Lung microvascular endothelial cell (primary cell): ENCODE results near the gene CPZ. TPM values are rescaled to one million over a fixed set of nuclear protein-coding genes. Genes with fewer than 3 reads are reported as not detected.
A peak's percentile ranks its signal among the peaks of the same experiment; 100 is the strongest.

Experiments
- DNase-seq, 2 donors: peaks; one replicate each; pipeline versions ENCODE4 v3.0.0 to v3.0.0-alpha.2; 2010; ENCODE audit warnings: low read depth in 2 of 2
- total RNA-seq: library from RNA; depleted of rRNA; stranded (reverse); fragments of >200 nt; gene quantifications from 2 replicates; pipeline ENCODE4 v1.2.1, GENCODE V29; 2014

CPZ gene
- total RNA-seq, result not detected in 2 replicates

DNA sequence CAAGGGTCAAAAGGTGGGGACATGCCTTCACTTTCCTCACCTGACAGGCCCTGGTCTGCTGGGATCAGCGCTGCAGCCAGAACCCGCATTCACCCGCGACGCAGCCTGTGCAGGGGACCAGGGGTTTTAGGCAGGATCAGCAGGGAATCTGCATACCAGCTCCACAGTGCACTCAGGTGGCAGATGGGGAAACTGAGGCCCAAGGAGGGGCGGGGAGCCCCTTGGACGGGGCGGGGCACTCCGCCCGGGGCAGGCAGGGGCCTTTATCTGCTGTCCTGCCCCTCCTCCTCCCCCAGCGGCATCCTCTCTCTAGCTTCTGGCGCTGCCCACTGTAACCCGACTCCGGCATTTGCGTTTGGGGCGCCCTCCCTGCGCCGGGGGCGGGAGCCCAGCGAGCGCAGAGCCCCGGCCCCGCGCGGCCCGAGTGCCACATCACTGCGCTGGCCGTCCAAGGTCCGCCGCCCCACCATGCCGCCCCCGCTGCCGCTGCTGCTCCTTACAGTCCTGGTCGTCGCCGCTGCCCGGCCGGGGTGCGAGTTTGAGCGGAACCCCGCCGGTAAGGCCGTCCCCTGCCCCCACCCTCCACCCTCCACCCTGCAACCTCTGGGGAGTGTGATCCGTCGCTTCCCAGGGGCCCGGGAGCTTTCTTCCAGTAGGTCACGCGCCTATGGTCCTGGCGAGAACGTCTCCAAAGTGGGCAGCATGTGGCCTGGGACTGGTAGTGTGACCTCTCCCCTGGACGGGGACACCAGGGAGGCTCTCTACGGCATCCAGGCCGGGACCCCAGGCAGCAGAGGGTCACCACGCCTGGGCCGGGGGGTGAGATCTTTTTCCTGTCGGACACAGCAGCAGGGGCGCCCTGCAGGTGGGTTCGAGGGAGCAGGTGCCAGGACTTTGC is at the start of gene CPZ:
Gene CPZ, plus strand, starts transcription at position 400 of the 898 bp plus-strand sequence. Its CDS starts 69 bp downstream, at position 469.
- DNase-seq, result no peak

DNA sequence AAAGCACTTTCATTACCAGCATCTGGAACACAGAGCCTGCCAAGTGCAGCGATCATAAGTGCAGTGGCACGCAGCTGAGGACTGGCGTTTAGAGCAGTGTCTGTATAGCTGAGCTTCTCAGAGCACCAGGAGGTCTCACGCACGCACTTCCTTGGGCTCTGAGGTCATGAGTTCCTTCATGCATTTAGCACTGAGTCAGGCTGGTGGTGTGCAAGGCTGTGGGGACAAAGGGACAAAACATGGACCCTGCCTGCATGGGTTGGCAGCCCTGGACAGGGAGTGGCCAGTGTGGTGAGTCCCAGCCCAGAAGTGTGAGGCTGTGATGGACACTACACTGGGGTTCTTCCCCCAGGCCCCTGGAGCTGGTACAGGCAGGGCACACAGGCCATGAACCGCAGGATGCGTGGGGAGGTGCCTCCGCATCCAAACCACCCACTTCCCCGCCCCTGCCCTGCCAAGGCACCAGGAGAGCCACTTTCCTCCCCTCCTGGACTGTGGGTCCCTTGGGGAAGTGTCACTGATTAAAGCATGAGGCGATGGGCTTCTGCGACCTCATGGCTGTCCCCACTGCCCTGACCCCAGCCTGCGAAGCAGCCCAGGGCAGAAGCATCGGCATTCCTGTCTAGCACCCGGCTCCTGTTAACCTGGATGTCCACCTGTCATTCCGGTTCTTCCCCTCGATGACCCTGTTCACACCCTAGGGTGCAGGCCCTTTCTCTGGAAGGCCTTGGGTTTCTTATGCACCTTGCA is 49.6 kb upstream of the CPZ start:
- DNase-seq, result no peak

DNA sequence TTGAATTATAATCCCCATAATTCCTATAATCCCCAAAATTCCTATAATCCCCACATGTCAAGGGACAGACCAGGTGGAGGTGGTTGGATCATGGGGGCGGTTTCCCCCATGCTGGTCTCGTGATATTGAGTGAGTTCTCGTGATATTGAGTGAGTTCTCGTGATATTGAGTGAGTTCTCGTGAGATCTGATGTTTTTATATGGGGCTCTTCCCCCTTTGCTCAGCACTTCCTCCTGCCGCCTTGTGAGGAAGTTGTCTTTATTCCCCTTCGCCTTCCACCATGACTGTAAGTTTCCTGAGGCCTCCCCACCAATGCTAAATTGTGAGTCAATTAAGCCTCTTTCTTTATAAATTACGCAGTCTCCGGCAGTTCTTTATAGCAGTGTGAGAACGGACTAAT is 48.9 kb upstream of the CPZ start:
- DNase-seq, result no peak

DNA sequence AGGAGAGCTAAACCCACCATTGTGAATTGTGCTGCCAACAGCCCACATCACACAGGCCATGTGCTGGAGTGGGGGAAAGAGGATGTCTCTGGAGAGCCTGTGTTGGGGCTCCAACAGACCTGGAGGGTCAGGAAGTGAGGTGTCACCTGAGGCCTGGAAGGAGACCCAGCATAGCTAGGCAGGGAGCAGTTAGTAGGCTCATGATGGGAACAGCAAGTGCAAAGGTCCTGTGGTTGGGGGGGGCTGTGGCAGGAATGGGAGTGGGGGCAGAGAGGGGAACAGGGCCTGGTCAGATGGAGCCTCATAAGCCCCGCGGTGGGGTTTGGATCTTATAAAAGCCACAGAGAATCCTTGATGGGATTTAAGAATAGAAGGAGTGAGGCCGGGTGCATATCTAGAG is 48.3 kb upstream of the CPZ start:
- DNase-seq, result no peak

DNA sequence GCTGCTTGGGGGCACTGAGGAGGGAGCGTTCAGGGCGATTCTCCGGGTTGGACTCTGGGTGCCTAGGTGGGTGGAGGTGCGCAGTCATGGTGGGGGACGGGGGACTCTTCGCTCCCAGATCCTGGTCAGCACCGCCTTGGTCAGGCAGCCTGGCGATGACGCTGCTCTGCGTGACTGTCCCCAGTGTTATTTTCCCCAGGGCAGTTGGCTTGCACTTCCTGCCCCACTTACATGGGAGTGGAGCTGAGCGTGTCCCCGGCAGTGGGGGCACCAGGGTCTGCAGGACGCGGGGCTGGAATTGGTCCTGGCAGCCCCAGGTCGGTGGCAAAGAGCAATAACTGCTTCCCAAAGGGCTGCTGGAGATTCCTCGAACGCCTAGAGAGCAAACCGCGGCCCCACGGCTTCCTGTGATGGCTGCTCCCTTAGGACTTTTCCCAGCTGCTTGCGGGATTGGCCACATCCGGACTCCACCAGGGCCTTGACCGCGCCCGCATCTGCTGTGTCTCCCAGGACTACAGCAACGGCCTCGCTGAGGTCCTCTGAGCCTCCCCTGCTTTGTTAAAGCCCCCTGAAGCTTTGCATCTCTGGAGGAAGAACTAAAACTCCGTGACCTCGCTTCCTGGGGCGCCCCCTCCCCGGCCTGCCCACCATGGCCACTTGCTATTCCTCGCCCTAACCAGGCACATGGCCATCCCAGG is 47.7 kb upstream of the CPZ start:
- peak in 1 of 2 donors; percentile 15 for DNase-seq

DNA sequence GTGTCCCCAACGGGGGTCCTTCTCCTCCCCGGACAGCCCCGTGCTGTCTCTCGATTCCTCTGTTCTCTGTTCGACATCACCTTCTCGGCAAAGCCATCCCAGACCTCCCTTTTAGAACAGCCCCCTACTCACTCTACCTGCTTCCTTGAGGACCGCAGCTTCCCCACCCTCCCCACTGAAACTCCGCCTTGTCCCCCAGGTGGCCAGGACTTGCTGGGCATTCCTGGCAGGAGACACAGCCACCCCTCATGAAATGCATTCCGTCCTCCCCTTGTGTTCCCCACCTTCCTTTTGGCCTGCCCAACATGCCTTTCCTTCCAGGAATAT is 47.2 kb upstream of the CPZ start:
- no peak for DNase-seq

DNA sequence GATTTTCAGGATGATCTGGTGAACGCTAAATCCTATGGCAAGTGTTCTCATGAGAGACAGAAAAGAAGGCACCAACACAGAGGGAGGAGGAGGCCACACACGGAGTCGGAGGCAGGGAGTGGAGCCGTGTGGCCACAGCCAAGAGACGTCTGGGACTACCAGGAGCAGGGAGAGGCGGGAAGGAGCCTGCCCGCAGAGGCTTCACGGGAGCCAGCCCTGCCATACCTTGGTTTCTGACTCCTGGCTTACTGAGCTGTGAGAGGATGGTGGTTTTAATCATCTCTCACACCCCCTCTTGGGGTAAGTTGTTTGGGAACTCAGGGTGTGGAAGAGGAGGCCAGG is 45.8 kb upstream of the CPZ start:
- no peak for DNase-seq

DNA sequence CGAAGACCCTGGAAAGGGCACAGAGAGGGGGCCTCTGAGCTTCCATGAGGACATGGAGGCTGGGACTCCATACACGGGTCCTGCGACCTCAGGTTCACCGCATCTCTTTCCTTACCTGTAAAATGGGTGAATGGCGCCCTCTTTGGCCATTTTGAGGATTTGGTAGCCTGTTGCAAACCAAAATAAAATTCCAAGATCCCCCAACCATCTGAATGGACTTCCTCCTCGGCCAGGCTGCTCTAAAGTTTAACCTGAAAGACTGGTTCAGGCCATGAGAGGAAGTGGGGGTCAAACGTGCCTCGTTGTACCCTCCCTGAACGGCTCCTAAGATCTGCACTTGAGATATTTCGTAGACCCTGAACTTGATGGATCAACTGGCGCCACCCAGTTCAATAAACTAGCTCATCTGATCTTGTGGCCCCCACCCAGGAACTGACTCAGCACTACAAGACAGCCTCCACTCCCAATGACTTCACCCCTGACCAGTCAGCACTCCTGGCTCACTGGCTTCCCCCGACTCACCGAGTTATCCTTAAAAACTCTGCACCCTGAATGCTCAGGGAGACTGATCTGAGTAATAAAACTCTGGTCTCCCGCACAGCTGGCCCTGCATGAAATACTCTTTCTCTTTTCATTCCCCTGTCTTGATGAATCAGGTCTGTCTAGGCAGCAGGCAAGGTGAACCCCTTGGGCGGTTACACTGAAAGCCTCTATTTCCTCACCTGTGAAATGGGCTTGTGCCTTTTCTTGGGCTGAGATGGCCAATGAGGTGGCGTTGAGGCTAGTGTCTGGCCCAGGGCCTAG is 45.3 kb upstream of the CPZ start:
- DNase-seq, result peak; percentile 46 to 72

DNA sequence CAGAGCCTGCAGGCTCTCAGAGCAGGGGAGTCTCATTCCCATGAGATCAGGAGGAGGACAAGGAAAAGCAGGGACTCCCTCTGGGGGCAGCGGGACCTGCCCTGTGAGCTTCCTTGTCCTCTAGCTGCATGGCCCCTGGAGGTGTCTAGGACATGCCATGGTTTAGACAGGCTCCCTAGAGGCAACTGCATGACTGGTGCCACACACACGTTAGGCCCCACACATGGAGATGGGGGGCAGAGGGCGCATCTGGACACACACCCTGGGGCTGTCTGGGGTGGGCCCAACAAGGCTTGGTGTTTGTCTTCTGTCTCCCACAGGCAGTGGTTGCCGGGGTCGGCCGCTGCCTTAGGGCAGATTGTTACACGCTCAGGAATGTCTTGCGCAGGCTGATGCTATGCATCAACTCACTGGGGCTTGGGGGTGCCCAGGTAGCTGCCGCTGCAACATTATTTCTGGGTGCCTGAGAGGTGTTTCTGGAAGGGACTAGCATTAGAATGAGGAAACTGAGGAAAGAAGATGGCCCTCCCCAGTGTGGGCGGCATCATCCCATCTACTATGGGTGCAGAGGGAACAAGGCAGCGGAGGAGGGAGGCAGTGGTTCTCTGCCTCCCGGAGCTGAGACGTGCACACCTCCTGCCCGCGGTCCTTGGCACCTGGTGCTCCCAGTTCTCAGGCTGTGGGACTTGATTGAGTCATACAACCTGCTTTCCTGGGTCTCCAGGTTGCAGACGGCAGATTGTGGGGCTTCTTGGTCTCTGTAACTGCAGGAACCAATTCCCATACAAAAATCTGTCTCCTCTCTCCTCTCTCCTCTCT is 44.4 kb upstream of the CPZ start:
- no peak for DNase-seq

DNA sequence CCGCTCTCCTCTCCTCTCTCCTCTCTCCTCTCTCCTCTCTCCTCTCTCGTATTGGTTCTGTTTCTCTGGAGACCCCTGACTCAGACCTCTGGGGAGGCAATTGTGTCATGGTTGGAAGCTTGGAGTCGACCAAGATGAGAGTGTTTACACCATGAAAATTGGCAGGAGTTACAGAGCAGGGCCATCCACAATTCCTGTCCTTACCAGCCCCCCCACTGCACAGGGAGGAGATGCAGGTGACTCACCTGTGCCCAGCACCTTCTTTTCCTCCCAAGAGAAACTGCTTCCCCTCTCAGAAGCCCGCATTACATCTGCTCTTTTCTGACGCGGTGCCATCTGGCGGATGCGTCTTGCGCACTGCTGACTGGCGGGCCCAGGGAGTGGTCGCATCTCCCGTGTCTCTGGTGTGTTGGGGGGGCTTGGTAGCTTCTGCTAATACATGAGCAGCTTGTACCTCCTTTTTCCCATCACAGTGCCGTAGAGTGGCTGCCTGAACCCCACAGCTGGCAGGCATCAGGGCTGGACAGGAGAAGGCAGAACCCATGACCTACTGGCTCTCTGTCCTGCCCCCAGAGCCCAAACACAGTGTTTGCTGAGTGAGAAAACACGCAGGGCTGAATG is 43.7 kb upstream of the CPZ start:
- no peak for DNase-seq

DNA sequence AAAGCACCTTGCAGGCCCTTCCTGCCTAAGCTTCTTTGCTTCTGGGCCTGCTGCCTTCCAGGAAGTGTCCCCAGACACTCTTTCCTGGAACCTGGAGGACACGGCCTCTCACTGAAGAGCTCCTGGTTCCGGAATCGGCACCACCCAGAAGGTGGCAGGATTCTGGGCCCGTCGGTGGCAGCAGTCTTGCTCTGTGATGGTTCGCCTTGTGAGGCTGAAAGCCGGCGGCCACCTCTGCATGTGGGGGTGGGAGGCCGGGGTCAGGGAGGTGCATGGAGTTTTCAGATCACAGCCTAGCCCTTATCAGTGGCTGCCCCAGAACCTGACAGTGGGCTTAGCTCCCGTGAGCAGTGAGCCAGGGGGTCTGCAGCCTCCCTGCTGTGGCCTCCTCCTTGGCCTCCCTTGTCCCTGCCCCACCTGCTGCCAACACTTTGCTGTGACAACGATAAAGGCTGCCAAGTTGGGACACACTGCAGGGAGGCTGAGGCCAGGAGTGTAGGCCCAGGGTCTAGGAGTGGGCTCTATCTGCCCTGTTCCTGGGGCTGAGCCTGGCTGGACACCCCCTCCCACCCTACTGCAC is 43.1 kb upstream of the CPZ start:
- no peak for DNase-seq

DNA sequence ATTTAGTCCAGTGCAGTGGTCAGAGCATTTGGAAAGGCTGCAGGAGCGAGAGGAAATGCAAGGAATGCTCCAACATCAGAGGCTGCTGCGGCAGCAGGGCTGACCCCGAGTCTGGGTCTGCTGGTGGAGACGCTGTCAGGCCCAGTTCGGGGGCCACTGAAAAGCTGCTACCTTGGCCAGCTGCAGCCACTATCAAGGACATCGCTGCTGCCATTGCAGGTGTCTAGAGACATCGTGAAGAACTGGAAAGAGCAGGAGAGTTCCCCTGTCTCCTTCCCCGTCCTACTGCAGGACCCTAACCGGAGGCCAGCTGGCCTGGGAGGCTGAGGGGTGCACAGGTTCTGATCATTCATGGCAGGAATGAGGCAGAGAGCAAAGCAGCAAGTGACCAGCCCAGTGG is 41.9 kb upstream of the CPZ start:
- no peak for DNase-seq

DNA sequence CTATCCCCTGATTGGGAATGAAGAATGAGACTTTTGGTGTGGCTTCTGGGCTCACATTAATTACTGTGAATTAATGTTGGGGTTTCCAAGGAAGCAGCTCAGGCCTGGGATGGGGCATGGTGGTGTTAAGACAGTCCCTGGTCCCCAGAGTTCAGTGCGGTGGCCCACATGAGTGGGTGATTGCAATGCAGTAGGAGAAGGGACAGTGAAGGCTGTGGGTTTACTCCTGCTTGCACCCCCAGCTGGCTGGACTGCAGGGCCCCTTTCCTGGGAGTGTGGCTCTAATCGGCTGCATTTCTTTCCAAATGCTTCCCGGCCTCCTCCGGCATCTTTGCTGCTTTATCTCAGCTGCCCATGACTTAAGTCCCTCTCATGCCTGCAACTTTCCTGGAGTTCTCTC is 40.5 kb upstream of the CPZ start:
- no peak for DNase-seq

DNA sequence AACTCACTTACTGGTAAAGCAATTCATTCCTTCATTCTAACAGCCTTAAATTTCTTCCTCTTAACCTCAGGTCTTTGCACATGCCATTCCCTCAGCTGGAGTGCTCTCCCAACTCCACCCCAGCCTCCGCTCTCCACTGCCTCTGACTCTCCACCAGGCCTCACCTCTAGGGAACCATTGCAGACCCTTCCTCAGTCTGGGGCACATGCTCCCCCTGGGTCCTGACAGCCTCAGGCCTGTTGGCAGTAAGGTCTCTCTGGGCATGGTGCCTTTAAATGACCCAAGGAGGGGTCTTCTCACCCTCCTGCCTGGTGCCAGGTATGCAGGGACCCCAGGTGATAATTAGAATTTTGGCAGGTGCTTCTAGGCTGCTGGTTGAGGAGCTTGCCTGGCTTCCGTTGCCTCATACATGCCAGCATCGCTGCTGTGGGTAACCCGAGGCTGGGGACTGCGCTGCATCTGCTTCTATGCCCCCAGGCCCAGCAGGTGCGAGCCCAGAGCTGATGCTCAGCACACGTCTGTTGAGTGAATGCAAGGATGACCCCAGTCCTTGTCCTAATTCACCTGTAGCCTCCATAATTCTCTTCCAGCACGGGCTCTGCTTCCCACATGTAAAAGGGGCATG is 39.9 kb upstream of the CPZ start:
- DNase-seq, result no peak

DNA sequence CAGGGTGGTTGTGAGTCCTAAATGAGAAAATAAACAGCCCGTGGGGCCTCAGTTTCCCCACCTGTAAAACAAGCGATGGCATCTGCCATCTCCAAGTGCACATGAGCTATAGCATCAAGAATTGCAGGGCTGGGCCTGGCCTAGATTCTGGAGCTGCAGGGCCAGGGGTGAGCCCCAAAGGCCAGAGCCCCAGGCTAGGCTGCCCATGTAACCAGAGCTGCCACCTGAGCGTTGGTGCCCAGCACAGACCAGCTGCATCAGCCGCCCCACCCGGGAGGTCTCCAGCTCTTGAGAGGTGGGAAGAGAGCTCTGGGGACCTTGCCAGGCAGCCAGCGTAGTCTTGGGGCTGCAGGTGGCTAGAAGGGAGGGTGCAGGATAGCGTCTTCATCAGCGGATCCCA is 39.3 kb upstream of the CPZ start:
- DNase-seq, result no peak

DNA sequence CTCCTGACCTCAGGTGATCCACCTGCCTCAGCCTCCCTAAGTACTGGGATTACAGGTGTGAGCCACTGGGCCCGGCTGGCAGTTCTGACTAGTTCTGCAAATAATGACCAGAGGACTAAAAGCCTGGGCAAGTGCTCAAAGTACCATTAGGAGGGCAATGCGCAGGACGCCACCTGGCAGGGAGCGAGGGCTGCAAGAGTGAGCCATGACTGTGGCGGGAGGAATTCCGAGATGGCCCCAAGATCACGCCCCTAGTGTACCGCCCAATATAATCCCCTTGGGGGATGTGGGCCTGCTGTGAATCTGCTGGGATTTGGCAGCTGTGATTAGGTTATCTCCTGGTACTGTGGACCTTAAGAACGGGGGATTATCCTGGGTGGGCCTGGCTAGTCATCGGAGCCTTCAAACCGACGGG is 38.6 kb upstream of the CPZ start:
- DNase-seq, result no peak

DNA sequence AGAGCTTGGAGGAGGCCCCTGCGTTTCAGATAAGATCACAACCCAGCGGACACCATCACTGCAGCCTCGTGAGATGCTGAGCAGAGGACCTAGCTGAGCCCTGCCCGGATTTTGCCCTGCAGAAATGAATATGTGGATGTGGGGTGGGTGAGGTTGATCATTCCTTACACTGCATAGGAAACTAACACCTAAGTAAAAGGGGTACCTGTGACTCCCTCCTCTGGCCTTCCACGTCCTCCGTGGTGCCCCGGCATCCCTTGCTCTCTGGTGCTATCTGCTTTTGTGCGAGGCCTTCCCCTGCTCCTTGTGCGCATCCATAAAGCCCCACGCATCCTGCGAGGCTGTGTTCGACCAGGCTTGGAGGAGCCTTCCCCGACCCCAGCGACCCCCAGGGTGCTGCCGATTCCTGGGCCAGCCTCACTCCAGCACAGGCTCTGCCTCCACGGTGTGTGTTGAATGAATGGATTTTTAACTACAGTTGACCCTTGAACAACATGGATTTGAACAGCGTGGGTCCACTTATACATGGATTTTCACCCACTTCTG is 37.9 kb upstream of the CPZ start:
- no peak for DNase-seq

DNA sequence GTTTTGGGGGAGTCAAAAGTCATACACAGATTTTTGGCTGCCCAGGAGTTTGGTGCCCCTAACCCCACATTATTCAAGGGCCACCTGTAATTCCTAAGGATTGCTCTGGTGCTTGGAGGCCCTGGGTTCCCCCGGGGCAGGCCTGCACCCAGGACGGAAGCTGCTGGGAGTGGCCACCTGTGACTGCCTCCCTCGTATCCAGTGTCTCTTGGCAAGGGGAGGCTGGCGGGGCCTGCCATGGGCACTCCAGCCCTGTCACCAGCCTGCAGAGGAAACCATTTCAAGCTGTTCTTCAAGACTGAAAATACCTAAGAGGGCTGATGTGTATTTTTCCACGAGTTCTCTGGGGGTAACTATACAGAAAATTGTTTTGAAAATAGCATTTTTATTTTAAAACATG is 36.8 kb upstream of the CPZ start:
- no peak for DNase-seq
